Hematopoietic multipotent progenitor cell treated with erythropoietin and hydrocortisone succinate and interleukin-3 and kit ligand, for 15 days (in vitro differentiated cells): ENCODE results near the gene CLIC3.

Experiments used
- DNase-seq: peaks from one replicate; pipeline ENCODE4 v3.0.0-alpha.2; 2015; ENCODE audit warnings: low spot score

The CLIC3 gene

DNA sequence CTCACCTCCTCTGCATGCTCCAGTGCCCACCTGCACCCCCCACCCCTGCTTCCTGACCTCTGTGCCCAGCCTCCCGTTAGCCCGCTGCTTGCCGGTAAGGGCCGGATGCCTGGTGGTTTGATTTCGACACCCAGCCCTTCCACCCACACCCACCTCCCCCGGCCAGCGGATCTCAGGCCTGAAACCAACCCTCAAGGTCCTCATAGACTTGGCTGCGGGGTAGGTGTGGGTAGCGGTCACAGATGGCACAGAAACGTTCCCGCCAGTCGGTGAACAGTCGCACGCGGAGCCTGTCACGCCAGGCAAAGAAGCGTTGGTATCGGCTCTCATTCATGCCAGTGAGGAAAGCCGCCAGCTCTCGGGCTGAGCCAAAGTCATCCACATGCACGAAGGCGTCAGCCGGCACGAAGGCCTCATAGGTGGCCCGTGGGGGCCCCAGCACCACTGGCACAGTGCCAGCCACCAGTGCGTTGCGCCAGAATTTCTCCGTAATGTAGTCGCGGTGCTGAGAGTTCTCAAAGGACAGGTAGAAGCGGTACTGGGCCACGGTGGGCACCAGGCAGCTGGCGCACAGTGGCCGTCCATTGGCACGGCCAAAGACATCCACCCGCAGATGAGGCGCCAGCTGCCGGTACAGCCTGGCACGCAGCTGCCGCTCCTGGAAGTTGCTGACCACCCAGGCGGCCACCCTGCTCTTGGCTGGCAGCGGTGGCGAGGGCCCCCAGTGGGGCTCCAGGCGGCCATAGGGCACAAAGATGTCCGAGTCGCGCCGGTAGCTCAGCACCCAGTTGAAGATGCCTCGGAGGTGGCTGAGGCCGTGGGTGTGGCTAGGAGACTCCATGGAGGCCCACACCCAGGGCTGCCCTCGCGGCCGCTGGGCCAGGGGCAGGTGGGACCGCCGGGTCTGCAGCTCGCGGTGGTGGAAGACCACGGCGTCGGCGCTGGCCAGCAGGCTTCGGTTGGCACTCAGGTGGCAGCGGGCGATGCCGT, 34.5 kb upstream of the CLIC3 start:
- no peak for DNase-seq

DNA sequence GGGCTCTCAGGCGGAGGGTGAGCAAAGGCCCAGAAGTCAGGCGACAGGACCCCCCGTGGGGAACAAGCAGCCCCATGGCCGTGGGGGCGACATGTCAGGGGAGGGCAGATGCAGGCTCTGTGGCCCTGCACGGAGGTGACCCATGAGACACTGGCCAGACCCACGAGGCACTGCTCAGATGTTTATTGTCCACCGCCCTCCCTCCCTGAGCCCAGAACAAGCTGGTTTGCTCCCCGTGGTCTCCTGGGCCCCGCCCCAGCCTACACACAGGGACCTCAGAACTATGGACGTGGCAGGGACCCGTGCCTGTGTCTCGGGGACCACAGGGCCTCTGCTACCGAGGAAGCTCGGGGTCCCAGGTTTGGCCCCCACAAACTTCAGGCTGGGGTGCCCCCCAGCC, 33.6 kb upstream of the CLIC3 start:
- DNase-seq: no peak

DNA sequence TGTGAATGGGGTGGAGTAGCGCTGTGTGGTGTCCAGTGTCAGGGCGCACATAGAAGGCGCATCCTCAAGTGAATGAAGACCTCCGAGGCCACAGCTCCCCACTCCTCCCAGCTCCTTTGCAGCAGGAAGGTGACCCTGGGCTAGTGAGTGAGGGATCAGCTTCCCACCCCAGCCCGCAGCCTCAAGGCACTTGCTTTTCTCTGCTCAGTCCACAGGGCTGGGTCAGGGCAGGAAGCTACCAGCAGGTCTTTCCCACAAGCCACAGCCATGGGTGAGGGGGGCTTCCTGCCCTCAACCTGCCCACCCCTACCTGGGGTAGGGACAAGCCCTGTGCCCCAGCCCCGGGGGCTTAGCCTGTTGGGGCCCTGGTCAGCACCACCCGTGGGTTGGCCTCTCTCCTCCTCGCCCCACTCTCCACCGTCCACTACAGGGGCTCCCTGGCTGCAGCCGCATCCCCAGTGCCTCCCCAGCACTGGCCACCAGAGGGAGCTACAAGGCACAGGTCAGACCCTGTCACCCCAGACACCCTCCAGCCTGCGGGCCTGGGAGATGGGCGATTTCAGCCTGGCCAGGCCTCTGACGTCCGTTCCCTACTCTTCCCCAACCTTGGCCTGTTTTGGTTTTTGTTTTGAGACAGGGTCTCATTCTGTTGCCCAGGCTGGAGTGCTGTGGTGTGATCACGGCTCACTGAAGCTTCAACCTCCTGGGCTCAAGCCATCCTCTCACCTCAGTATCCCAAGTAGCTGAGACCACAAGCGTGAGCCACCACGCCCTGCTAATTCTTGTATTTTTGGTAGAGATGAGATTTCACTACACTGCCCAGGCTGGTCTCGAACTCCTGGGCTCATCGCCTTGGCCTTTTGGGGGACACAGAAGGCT, 32.9 kb upstream of the CLIC3 start:
- peak; percentile 73 for DNase-seq

DNA sequence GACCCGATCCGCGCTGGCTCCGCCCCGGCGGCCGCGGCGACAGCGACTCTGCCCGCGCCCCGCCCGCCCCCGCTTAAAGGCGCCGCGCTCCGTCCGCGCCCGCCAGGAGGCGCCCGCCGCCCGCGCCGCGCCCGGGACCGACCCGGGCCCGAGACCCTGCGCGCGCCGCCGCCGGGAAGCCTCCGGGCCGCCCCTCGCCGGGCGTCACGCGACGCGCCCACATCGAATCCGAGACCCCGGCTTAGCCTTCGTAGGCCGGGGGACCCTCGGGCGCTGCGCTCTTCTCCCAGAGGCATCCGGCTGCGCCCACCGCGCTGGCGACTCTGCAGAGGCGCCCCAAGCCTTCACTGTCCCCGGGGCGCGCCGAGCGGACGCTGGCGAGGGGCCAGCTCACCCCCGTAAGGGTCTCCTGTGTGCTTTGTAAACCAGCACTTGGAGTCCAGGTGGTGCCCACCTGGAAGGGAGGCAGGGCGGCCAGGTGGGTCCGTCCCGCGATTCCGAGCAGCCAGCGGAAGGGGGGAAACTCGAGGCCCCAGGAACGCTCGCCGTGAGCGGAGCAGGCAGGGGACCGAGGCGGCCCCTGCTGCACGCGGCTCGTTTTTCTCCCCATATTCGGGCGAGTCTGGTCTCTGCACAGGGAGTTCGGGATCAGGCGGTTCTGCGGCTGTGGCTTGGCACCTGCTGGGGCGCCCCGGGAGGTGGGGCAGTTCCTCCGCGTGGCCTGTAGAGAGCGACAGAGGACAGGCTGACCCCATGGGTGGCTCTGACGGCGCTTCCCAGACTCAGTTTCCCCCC, 32.1 kb upstream of the CLIC3 start:
- peak; percentile 75 for DNase-seq

DNA sequence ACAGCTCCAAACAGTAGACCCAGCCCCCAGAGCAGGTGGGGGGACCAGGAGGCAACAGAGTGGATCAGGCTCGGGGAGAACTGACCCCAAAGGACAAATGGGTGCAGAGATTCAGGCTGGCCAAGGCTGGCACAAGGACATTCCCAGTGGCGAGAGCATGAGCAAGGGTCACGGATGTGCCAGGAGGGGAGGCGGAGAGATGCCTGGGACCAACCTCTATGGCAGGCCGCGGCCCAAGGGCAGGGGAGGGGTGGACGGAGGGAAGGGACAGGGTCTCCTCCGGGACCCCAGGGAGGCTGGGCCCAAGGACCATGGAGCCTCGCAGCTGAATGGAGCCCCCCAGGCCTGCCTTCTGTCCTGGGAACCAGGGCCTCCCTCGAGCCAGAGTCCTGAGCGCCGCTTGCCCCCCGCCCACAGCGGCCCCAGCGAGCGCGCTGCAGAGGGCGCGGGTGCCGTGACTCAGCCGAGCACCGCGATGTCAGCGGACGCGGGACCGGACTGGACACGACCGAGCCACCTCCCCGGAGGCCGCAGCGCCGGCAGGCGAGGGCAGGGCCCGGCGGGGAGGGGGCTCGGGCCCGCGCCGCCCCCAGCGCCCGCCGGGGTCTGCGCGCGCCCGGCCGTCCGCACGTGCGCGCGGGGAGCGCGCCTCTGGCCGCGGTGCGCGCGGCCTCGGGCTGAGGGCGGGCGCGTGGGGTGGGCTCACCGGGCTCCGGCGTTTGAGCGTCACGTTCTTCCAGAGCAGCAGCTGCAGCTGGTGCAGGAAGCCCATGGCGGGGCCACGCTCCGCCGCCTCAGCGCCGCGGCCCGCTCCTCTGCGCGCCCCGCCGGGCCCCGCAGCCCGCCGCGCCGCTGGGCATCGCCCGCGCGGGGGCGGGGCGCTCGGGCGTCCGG, 31.2 kb upstream of the CLIC3 start, which contains the start of gene ABCA2:
Gene ABCA2 (minus strand): TSS at position 869 of the 894 bp plus-strand sequence. CDS start 97 bp downstream, at position 772.
- DNase-seq: no peak

DNA sequence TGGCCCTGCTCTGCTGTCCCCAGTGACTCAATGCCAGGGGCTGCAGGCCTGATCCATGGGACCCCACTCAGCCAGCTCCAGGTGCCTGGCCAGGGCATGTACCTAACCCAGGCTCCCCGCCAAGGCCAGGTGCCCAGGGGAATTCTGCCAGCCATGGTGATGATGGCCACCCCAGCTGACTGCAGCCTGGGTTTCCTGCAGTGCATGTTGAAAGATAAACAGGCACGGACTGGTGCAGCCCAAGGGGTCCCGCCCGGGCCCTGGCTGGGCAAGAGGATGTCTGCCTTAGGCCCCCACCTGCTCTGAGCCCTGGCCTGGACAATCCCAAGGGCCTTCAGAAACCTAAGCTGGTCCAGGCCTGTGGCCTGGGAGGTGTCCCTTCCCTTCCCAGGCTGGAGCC, 30.5 kb upstream of the CLIC3 start:
- DNase-seq: no peak

DNA sequence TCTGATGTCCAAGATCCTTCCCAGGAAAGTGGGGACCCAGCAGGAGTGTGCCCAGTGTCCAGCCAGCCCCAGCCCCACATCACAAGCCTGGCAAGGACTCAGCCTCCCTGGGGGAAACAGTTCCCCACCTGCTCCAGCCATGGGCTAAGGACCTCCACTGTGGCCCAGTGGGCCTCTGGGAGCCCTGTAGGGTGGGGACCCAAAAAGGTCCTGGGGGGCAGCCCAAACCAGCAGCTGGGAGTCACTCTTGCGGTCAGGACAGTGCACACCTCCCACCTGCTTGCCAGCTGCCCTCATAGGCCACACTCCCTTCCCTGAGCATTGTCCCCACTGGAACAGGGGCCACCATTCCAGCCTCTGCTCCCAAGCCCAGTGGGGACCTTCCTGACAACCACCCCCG, 30.0 kb upstream of the CLIC3 start:
- no peak for DNase-seq

DNA sequence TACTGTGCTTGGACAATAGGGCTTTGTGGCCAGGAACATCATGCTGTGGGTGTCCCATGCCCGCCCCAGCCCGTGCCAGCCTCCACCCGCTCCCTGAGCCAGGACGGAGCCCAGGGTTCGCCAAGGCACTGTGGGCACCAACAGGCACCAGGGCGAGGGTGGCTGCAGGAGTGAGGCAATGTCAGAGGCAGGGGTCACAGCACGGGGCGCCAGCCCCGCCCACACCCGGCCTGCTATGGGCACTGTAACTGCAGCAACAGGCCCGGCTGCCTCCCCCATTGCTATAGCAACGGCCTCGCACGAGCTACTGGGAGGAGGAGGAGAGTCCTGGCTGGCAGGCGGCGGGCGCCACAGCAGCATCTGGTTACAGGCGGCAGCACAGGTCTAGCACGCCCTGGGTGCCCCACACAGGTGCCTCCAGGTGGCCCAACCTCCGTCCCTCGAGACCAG, 29.2 kb upstream of the CLIC3 start:
- DNase-seq: no peak

DNA sequence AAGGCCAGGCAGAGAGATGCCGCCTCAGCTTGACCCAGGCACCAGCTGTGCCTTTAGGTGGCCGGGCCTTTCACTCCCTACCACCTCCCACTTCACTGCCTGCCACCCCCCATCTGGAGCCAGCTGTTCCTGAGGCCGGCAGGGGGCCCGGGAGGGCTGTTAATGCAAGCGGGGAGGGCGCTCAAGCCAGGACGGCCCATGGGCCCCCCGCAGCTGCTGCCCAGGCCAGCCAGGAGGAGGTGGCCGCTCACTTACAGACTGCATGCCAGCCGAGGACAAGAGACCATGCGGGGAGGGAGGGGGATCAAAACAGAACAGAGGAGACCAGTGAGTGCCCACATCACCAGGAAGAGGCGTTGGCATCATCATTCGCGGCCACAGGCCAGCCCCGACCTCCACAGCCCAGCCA, 27.2 kb upstream of the CLIC3 start:
- no peak for DNase-seq

DNA sequence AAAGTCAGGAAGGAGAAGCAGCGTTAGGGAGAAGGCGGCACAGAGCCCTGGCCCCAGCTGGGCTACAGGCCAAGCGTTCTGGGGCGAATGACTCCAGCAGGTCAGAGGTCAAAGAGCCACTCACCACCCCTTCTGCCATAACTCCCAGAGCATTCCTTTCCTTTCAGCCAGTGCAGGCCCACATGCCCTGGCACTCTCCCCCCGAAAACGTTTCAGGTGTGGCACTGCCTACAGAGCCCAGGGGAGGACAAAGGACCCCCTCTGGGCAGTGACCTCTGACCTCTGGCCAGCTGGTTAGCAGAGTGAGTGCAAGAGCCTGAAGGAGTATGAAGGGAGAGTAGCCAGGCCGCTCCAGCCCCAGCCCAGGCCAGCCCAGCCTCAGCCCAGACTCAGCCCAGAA, 26.8 kb upstream of the CLIC3 start:
- DNase-seq: no peak

DNA sequence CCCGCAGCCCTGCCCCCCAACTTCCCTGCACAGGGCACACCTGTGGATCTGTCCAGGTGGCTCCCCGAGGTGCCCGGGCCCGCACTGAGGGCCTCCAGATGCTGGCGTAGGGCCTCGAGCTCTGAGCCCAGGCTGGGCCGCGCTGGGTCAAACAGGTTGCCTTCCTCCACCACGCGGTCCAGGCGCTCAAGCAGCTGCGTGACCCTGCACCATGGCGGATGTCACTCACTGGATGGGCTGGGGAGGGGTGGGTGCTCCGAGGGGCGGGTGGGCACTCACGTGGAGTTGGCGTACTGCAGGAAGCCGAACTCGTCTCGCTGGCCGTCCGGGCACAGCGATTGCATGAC, 26.3 kb upstream of the CLIC3 start:
- DNase-seq: no peak

DNA sequence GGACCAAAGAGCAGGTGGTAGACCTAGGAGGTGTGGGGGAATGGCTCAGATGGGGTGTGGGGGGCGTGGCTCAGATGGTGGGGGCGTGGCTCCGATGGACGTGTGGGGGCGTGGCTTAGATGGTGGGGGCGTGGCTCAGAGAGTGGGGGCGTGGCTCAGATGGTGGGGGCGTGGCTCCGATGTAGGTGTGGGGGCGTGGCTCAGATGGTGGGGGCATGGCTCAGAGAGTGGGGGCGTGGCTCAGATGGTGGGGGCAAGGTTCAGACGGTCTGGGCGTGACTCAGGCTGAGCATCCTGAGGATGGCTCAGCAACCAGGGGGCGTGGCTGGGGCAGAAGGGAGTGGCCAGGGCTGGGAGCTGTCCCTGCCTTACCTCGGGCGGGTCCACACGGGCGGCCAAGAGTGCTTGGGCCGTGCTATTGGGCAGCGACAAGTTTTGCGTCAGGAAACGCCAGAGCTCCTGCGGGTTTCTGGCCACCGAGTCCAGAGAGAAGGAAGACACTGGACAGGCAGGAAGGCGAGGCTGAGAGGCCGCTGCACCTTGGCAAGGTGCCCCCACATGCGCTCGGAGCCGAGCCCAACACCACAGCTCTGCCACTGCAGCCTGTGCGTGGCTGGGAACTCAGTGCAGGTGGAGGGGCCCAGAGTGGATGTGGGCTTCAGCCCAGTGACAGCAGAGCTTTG, 25.8 kb upstream of the CLIC3 start:
- DNase-seq: peak; percentile 85

DNA sequence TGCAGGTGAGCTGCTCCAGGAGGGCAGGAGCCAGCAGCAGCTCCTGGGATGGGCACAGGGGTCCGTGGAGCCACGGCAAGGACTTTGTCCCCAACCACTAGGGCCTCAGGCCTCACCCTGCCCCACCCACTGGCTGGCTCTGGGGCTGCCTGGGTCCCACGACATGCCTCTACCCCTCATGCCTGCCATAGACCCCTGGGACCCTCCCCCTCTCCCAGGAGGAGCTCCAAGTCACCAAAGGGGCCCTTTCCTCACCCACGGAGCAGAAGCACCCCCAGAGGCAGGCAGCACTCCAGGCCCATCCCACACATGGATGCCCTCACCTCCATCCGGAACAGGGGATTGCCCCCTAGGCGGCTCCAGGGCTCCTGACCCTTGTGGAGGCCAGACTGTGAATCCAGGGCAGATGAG, 25.2 kb upstream of the CLIC3 start:
- DNase-seq: no peak

DNA sequence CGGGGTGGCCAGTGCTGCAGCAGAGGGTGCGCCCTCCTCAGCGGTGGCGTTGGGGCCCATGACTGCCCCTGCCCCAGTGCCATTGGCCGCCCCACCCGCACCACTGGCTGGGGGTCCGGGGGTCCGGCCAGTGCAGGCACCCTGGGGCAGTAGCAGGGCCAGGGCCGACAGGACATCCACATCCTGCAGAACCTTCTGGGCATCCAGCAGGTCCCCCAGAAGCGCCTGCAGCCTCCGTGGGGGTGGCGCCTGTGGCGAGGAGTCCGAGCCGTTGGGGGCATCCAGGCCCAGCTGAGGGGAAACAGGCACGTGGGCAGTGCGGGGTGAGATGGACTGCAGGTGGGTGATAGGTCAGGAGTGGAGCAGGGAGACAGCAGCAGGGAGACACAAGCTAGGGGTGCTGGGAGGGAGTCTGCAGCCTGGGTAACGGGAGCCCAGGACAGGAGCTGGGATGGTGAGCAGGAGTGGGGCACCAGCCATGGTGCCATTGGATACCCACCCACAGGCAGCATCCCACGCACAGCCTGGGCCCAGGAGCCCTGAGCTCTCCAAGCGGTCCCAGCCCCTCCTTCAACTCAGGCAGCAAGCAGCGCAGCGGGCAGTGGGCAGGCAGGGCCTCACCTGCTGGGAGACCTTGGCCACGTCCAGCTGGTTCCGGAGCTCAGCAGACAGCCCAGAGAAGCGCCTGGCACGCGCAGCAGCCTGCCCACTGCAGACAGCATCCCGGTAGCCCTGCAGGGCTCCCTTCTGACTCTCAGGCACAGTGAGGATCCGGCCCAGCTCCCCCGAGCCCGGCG, 24.6 kb upstream of the CLIC3 start:
- no peak for DNase-seq

DNA sequence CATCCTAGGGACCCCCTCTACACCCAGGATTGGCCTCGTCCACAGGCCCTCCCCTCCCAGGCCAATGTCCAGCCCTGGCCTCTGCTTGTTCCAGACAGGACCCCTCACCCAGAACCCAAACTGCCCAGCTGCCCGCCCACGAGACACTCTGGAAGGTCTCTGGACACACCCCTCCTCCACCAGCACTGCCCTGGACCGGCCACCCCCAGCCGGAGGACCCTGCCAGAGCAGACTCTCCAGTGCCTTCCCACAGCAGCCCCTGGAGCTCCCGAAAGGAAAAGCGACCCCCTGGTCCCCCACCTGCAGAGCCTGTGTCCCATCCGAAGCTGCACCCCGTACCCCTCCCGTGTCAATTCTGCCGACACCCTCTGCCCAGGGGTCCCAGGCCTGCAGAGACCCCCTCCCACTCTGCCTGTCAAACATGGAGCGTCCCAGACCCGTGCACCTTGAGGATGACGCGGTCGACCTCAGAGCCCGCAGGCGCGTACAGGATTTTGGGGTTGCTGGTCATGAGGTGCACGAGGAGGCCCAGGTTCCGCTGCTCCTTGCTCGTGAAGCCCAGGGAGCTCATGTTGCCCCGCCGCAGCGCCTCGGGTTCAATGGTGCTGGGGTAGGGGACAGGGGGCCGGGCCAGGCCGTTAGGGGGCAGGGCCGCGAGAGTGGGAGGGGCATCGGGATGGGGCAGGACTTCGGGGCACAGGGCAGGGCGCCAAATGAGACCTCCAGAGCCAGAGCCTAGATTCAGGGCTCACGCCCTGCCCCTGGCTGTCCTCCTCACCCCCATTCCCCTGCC, 23.7 kb upstream of the CLIC3 start:
- no peak for DNase-seq

DNA sequence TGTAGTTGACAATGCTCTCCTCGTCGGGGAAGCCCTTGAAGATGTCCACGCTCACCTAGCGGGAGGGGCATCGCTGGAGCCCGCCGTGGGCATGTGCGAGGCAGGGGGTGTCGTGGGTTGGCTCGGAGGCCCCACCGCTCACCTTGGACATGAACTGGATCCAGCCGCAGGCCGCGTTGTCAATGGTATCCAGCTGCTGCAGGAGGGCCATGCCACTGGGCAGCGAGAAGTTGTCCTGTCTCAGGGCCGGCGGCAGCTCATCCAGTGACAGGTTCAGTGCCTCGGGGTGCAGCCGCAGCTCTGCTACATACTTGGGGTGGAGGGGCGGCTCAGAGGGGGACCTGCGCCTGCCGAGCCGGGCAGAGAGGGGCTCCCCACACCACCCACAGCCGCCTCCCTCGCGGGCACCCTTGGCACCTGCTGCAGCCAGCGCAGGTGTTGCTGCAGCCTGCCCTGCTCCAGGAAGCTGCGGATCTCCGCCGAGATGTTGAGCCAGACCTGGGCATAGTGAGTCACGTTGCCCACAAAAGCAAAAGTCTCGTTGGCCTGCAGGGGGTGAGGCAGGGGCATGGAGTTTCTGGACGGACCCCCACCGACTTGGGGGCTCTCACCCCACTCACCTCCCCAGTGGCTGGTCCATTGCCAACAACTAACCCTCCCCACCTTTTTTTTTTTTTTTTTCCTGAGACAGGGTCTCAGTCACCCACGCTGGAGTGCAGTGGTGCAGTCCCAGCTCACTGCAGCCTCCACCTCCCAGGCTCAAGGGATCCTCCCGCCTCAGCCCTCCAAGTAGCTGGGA, 22.6 kb upstream of the CLIC3 start:
- no peak for DNase-seq

DNA sequence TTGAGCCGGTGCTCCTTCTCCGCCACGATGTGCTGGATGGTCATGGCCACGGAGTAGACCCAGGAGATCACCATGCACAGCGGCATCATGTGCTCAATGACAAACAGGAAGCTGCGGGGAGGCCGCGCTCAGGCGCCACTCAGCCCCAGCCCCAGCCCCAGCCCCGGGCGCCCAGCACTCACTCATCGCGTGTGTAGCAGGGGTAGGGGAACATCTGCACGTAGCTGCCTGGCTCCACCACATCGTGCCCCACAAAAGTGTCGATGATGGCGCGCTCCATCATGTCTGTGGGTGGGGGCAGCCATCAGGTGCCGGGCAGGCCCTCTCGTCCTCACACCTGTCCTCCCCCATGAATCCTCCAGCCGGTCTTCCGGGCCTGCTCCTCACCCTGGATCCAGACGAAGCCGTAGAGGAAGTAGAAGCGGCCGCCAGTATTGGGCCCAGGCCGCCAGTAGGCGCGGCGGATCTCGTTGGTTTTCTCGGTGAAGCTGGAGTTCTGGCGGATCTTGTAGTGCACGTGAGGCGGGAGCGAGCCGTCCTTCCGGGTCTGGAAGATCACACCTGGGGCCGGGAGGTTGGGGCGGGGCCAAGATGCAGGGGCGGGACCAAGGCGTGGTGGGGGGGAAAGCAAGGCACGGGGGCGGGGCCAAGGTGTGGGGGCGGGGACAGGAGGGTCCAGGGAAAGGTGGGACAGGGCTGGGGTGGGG, 21.6 kb upstream of the CLIC3 start:
- DNase-seq: no peak
